ENCODE data around the gene RASL11B. TPM values are rescaled to one million over a fixed set of nuclear protein-coding genes. Genes with fewer than 3 reads are reported as not detected.
A peak's percentile ranks its signal among the peaks of the same experiment; 100 is the strongest.

Gene RASL11B
- total RNA-seq, 2 experiments from 2014 or later = 0.10 TPM; not detected in 1

DNA sequence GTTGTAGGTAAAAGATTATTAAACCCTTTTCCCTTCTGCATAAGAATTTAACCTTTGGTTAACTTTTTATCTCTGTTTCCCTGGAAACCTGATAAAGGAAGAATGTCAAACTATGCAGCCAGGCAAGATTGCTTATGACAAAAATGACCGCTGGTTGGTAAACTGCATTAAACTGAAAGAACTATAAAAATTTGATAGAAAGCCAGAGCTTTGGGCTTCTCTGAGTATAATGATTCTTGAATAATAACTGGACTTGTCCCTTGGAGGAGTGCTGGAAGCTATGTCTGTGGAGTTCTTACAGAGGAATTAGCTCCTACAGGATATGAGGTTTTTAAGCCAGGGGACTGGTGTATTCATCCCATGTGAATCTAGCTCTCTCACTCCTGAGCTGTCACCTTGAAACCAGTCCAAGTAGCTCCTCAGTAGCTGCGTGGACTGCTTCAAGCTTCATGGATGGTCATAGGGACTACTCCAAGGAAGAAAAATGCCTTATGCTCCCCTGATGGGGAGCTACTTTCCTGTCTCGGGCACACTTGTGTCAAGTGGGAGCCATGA is 52.0 kb downstream of the RASL11B start:
- POLR2A ChIA-PET = no interaction called here
- H3K4me1 Mint-ChIP-seq = peaks cover 5% of the 10 kb centered on the region
- no peaks in the 10 kb centered on the region for H3K27me3 Mint-ChIP-seq

GRCh38 chr4:52915191-52915590 is 53.1 kb downstream of the RASL11B start:
- peaks cover 5% of the 10 kb centered on the region for H3K4me1 Mint-ChIP-seq
- no peak overlapping the region for H3K4me3 Mint-ChIP-seq
- ChIA-PET POLR2A (no interaction called here), CTCF (interaction anchor here (1.3 kb wide), 1 partner anchor 10 kb away, joined by 4 read pairs; no protein-coding TSS in a partner anchor)
- DNase-seq = no peak
- no peaks in the 10 kb centered on the region for H3K27me3 Mint-ChIP-seq
- H3K36me3 Mint-ChIP-seq (ENCODE audit: low read depth) = no peaks in the 10 kb centered on the region
- no peak overlapping the region for H3K27ac Mint-ChIP-seq
- no peaks in the 10 kb centered on the region for H3K9me3 Mint-ChIP-seq

More for the DNA sequence above, 52.0 kb downstream of the RASL11B start:
- CTCF ChIA-PET = interaction anchor here (0.6 to 1.3 kb wide), 4 partner anchors 11 to 62 kb away, joined by 3 to 5 read pairs (median 4); no protein-coding TSS in a partner anchor
- no peaks in the 10 kb centered on the region for H3K36me3 Mint-ChIP-seq (ENCODE audit: low read depth)
- H3K27ac Mint-ChIP-seq = no peak overlapping the region
- no peak for DNase-seq
- H3K4me3 Mint-ChIP-seq = no peak overlapping the region
- H3K9me3 Mint-ChIP-seq = no peaks in the 10 kb centered on the region

DNA sequence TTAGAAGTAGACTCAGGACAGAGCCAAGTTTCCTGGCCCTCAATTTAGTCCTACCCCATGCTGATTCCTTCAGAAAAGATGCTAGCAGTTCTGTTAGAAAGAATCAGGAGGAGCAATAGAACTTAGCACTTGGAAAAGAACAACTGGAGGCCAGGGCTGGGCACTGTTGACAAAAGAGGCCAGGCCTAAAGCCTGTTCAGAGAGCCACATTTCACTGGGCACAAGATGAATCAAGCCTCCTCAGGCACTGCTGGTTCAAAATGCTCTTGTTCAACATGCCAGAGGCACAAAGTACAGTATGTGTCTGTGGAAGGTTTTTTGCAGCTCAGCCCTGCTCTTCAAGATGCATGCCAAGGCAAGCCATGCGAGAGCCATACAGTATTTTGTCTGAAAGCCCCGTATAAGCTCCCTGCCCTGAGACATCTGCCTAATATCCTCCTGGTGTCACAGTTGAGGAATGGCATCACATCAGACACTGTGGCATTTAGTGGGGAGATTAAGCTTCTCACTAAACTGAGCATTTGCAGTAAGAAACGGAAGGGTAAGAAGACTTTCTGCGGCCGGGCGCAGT is 53.7 kb downstream of the RASL11B start:
- CTCF ChIA-PET = interaction anchor here (0.7 to 1.2 kb wide), 2 partner anchors 9 to 40 kb away, joined by 3 read pairs; no protein-coding TSS in a partner anchor
- H3K9me3 Mint-ChIP-seq = no peaks in the 10 kb centered on the region
- no peak for DNase-seq
- POLR2A ChIA-PET = no interaction called here
- H3K4me1 Mint-ChIP-seq = peaks cover 5% of the 10 kb centered on the region
- H3K27ac Mint-ChIP-seq = peak overlapping the region; percentile 47
- no peaks in the 10 kb centered on the region for H3K36me3 Mint-ChIP-seq (ENCODE audit: low read depth)
- H3K27me3 Mint-ChIP-seq = no peaks in the 10 kb centered on the region
- no peak overlapping the region for H3K4me3 Mint-ChIP-seq

Other genes starting within 250 kb of the RASL11B start
- 1 to 10 TPM; 8.7 to 8.9 TPM for gene USP46, start 203.0 kb upstream of the RASL11B start, total RNA-seq
- not detected for gene ERVMER34-1, start 110.9 kb upstream of the RASL11B start, total RNA-seq

Measured in activated CD4-positive, alpha-beta T cell treated with anti-CD3 and anti-CD28 coated beads, Interleukin-2, amount 10 ng/mL, durations not matched to agents 7 days and 5 days (primary cell).